ENCODE data around the gene MAN1C1.

DNA sequence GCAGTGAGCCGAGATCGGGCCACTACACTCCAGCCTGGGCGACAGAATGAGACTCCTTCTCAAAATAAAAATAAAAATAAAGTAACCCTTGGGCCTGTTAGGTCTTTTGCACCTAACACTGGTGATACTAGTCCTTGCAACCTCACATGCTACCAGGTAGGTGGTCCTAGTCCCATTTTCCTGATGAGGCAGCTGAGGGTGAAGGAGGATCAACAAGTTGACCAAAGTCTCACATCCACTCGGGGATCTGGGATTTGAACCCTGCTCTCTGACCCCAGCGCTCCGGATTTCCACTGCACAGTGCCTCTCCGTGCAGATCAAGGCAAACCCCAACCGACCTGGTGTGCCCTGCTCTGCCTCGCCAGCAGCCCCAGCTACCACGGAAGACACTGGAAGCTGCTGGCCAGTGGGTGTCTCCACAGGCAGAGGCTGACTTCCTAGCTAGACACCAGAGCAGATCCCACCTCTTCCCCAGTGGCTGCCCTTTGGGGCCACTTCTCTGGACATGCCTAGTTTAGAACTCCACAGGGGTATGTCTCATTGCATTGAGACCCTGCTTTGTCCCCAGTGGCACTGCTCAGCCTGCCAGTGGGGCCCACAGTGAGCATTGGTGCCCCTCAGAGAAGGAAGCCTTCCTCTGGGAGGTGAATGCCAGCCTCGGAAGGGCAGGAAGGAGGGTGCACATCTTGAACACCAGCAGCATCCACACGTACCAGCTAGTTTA is 45.6 kb upstream of the MAN1C1 start:
- TF ChIP-seq, protein P1, sequence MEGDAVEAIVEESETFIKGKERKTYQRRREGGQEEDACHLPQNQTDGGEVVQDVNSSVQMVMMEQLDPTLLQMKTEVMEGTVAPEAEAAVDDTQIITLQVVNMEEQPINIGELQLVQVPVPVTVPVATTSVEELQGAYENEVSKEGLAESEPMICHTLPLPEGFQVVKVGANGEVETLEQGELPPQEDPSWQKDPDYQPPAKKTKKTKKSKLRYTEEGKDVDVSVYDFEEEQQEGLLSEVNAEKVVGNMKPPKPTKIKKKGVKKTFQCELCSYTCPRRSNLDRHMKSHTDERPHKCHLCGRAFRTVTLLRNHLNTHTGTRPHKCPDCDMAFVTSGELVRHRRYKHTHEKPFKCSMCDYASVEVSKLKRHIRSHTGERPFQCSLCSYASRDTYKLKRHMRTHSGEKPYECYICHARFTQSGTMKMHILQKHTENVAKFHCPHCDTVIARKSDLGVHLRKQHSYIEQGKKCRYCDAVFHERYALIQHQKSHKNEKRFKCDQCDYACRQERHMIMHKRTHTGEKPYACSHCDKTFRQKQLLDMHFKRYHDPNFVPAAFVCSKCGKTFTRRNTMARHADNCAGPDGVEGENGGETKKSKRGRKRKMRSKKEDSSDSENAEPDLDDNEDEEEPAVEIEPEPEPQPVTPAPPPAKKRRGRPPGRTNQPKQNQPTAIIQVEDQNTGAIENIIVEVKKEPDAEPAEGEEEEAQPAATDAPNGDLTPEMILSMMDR (IDR thresholded peaks at IDR 0.05), result no peak
- TF ChIP-seq POLR2A (IDR thresholded peaks at IDR 0.05) (no peak), POLR2AphosphoS5 (IDR thresholded peaks at IDR 0.05) (no peak)
